Esophagus squamous epithelium (tissue), 4 donors: ENCODE measurements around the gene TGIF2LX.
"Not testable (repeated sequence)": the region's sequence is repeated elsewhere in the genome, so short reads cannot be mapped to it uniquely, and the experiment has no call there.

ENCODE experiments used
- POLR2A ChIP-seq, 4 donors: fragments of 450-650 bp; IDR thresholded peaks; one replicate each; pipeline ENCODE4 v1.6.1; 2017; ENCODE audit warnings: antibody characterized with exemption in 4 of 4, mild to moderate bottlenecking in 4 of 4, moderate library complexity in 3 of 4
- TF ChIP-seq, protein P1 (sequence below), 6 experiments: fragments of 450-650 bp in 4 of 6; fragments of 200-600 bp in 2 of 6; sonication (generic) in 2 of 6; IDR thresholded peaks; one replicate each; pipeline ENCODE4 v1.5.1; 2016 to 2019; ENCODE audit warnings: antibody characterized with exemption in 6 of 6, mild to moderate bottlenecking in 4 of 6, moderate library complexity in 4 of 6

GRCh38 chrX:89922338-89922934 is 728 bp downstream of the TGIF2LX start:
- TF ChIP-seq, protein P1, sequence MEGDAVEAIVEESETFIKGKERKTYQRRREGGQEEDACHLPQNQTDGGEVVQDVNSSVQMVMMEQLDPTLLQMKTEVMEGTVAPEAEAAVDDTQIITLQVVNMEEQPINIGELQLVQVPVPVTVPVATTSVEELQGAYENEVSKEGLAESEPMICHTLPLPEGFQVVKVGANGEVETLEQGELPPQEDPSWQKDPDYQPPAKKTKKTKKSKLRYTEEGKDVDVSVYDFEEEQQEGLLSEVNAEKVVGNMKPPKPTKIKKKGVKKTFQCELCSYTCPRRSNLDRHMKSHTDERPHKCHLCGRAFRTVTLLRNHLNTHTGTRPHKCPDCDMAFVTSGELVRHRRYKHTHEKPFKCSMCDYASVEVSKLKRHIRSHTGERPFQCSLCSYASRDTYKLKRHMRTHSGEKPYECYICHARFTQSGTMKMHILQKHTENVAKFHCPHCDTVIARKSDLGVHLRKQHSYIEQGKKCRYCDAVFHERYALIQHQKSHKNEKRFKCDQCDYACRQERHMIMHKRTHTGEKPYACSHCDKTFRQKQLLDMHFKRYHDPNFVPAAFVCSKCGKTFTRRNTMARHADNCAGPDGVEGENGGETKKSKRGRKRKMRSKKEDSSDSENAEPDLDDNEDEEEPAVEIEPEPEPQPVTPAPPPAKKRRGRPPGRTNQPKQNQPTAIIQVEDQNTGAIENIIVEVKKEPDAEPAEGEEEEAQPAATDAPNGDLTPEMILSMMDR (IDR thresholded peaks at IDR 0.05): not testable (repeated sequence)
- TF ChIP-seq POLR2A (IDR thresholded peaks at IDR 0.05): not testable (repeated sequence)
